Neuron (in vitro differentiated cells): ENCODE measurements around the gene PRKAR2A.
"Not testable (repeated sequence)": the region's sequence is repeated elsewhere in the genome, so short reads cannot be mapped to it uniquely, and the experiment has no call there.

Experiments used
- H2AFZ ChIP-seq: one replicate; pipeline ENCODE4 v1.6.1; 2013; ENCODE audit warnings: low read depth, mild to moderate bottlenecking, inconsistent platforms, low read length, moderate library complexity
- H3K27me3 ChIP-seq: one replicate; pipeline ENCODE4 v1.6.1; 2013; ENCODE audit warnings: low read length; ENCODE audit not compliant: insufficient read depth
- H3K36me3 ChIP-seq: one replicate; pipeline ENCODE4 v1.6.1; 2013; ENCODE audit warnings: low read length; ENCODE audit not compliant: insufficient read depth
- H3K4me1 ChIP-seq: one replicate; pipeline ENCODE4 v1.6.1; 2013; ENCODE audit warnings: low read length; ENCODE audit not compliant: insufficient read depth
- H3K4me3 ChIP-seq: 2 replicates; pipeline ENCODE4 v1.5.1; 2013; ENCODE audit warnings: mild to moderate bottlenecking, low read length, moderate library complexity
- H3K9me3 ChIP-seq: one replicate; pipeline ENCODE4 v1.6.1; 2013; ENCODE audit warnings: low read length

The PRKAR2A gene

DNA sequence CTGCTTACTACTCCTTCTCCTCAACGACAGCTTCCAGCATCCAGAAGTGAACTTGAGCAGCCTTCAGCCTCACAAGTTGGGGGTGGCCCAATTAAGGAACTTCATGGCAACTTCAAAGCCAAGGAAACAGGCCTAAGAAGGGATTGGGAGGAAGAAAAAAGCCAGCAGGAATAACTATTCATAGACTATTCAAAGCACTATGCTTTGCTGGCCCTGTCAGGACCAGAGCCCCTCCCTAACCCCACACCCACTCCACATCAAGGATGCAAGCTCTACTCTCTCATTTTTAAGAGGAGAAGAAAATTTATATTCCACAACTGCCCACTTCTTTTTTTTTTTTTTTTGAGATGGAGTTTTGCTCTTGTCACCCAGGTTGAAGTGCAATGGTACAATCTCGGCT, 10.0 kb upstream of the PRKAR2A start:
- H3K36me3 ChIP-seq, result no peaks in the 10 kb centered on the region
- H2AFZ ChIP-seq, result no peak overlapping the region
- peaks cover 5% of the 10 kb centered on the region for H3K4me1 ChIP-seq
- no peaks in the 10 kb centered on the region for H3K9me3 ChIP-seq
- H3K27me3 ChIP-seq, result no peaks in the 10 kb centered on the region
- no peak overlapping the region for H3K4me3 ChIP-seq

DNA sequence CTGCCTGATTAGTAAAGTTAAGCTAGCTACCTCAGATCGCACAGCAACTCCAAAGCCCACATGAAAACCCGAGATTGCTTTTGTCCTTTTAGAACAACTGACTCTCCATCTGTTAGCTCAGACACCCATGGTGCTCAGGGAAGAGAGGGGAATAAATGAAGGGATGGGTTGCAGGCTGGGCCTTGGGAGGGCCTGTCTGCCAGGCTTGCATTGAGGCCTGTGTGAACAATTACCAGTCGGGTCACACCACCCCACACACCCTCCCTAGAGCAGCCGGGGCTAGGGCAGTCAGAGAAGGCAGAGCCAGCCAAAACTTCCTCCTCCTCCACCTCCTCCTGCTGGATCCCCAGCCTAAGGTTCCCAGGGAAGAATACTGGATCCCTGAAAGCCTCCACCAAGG, 8.8 kb upstream of the PRKAR2A start:
- Histone ChIP-seq H3K27me3 (no peaks in the 10 kb centered on the region), H3K36me3 (no peaks in the 10 kb centered on the region), H3K9me3 (no peaks in the 10 kb centered on the region), H2AFZ (no peak overlapping the region), H3K4me3 (no peak overlapping the region), H3K4me1 (peaks cover 7% of the 10 kb centered on the region)

DNA sequence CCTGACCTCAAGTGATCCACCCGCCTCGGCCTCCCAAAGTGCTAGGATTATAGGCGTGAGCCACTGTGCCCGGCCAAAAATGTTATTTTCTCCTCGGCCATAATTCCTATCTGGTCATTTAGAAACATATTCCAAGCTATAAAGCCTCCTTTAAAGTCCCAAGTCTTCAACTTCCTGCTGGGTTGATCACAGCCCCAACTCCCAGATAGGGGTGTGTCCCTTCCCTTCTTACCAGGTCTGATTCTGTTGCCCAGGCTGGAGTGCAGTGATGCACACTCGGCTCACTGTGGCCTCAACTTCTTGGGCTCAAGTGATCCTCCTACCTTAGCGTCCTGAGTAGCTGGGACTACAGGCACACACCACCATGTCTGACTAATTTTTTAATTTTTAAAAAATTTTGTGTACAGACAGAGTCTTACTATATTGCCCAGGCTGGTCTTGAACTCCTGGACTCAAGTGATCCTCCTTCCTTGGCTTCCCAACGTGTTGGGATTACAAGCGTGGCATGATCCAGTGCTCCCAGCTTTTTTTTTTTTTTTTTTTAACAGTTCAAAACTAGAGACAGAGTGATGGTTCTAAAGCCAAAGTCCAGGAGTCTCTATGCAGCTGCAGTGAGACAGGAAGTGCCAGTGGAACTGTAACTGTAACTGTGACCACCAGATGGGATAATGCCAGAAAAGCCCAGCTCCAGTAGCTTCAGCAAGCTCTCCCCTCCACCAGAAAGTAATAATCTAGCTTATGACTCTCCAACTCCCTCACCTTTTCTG, 8.2 kb upstream of the PRKAR2A start:
- no peaks in the 10 kb centered on the region for H3K27me3 ChIP-seq
- no peak overlapping the region for H3K4me3 ChIP-seq
- H3K4me1 ChIP-seq, result peaks cover 12% of the 10 kb centered on the region
- H2AFZ ChIP-seq, result no peak overlapping the region
- H3K9me3 ChIP-seq, result no peaks in the 10 kb centered on the region
- H3K36me3 ChIP-seq, result no peaks in the 10 kb centered on the region

DNA sequence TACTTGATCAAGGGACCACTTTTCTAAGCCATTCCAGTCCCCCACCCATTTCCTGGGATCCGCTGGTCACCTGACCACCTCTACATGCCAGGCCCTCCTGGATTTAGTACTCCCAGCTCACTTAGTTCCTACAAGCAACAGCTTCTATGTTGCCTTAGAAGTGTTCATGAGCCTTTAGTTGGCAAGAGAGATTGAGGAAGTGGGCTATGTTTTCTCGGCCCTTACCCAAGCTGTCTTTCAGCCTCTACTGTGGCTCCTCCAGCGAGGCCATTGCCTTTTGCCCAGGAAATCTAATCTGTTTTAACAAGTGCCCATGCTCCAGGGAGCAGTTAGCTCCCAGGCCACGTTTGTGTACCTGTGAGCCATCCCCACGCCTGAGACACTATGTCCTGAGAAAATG, 4.5 kb upstream of the PRKAR2A start:
- H2AFZ ChIP-seq, result no peak overlapping the region
- H3K9me3 ChIP-seq, result no peaks in the 10 kb centered on the region
- no peaks in the 10 kb centered on the region for H3K27me3 ChIP-seq
- H3K4me3 ChIP-seq, result no peak overlapping the region
- H3K4me1 ChIP-seq, result peaks cover 12% of the 10 kb centered on the region
- no peaks in the 10 kb centered on the region for H3K36me3 ChIP-seq

DNA sequence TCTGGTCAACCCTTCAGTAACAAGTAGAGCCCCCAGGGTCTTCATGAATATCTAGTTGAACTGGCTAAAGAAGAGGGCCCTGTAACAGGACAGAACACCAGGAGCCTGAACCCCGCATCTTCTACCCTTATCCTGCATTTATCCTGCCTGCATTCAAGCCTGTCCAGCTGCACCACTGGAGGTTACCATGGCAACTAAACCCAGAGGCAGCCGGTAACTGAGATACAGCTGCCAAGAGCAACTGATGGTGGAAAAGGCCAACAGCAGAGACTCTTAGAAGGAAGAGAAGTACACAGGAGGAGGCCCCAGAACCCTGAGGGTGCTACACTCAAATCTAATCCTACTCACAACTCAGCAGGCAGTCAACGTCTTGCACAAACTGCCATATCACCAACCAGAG, 3.7 kb upstream of the PRKAR2A start:
- H3K9me3 ChIP-seq, result no peaks in the 10 kb centered on the region
- no peak overlapping the region for H2AFZ ChIP-seq
- peaks cover 13% of the 10 kb centered on the region for H3K4me1 ChIP-seq
- no peaks in the 10 kb centered on the region for H3K27me3 ChIP-seq
- H3K36me3 ChIP-seq, result no peaks in the 10 kb centered on the region
- no peak overlapping the region for H3K4me3 ChIP-seq

DNA sequence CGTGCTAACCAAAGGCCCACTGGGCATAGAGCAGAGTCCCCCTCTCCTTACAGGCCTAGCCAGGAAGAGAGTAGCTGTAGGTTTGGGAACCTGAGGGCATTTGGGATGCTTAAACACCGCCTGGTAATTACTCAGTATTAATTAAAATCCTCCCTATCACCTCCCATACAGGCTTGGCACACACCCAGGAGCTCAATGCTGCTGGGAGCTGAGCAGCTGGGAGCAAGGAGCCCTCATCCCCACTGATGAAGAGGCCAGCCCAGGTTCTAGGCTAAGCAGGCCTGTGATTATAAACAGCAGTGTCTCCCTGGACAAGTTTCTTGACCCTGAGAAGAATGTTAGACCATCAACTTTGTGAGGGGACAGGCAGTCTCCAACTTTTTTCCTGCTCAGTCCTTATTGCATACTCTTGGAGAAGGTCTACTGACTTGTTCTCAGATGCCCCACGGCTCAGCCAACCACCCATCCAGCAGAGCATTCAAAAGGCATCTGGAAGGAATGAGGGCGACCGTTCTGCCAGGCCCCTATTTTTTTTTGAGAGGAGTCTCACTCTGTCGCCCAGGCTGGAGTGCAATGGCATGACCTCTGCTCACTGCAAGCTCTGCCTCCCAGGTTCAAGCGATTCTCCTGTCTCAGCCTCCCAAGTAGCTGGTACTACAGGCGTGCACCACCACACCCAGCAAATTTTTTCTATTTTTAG, 1.3 kb upstream of the PRKAR2A start:
- no peaks in the 10 kb centered on the region for H3K27me3 ChIP-seq
- no peak overlapping the region for H2AFZ ChIP-seq
- H3K9me3 ChIP-seq, result no peaks in the 10 kb centered on the region
- H3K4me3 ChIP-seq, result no peak overlapping the region
- H3K4me1 ChIP-seq, result peaks cover 12% of the 10 kb centered on the region
- no peaks in the 10 kb centered on the region for H3K36me3 ChIP-seq

DNA sequence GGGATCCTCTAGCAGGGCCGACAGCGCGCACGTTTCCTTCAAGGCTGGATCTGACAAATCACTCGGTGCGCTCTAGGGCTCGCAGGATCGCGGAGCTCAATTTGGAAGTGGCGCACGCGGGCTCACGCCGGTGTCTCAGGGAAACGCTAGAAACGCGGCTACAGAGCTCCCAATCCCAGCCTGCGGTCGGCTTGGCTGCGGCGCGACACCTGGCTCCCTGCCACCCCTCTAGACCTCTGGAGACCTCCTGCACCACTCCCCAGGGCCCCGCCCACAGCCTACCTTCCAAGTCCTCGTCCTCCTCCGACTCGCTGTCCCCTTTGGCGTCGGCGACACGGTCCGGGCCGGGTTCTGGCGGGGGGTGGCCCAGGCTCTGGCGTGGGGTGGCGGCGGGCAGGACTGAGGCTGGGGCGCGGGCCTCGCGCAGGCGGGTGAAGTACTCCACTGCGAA, 596 bp downstream of the PRKAR2A start:
- no peaks in the 10 kb centered on the region for H3K36me3 ChIP-seq

DNA sequence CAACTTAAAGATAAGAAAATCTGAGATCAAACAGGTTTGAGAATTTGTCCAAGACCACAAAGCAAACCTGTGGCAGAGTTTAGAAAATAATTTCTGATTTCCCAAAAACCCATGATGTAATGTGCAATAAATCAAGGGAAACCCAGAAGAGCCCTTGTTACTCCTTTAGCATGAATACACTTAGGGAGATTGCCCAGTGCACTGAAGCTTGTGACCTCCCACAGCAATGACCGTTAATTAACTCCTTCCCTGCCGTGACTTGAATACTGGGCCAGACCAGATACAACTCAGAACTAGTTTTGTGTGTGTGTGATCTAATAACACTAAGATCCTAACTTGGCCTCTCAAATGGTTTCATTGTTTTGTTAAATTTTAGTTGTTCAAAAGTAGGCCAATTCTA, 2.5 kb downstream of the PRKAR2A start:
- Histone ChIP-seq H3K4me1 (peaks cover 5% of the 10 kb centered on the region), H3K4me3 (no peak overlapping the region), H3K9me3 (no peaks in the 10 kb centered on the region), H3K36me3 (no peaks in the 10 kb centered on the region), H2AFZ (no peak overlapping the region), H3K27me3 (no peaks in the 10 kb centered on the region)

More for the DNA sequence above, 596 bp downstream of the PRKAR2A start:
- Histone ChIP-seq H3K9me3 (no peaks in the 10 kb centered on the region), H3K4me3 (peak overlapping the region; percentile 55), H3K27me3 (no peaks in the 10 kb centered on the region), H3K4me1 (peaks cover 12% of the 10 kb centered on the region), H2AFZ (peak overlapping the region; percentile 97)

DNA sequence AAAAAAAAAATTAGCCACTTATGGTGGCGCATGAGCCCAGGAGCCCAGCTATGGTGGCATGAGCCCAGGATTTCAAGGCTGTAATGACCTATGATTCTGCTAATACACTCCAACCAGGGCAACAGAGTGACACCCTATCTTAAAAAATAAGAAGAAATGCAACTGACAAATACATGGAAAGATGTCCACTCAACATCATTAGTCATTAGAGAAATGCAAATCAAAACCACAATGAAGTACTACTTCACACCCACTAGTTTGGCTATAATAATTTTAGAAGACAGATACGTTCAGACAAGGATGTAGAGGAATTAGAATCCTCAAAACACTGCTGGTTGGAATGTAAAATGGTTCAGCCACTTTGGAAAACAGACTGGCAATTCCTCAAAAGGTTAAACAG, 10.5 kb downstream of the PRKAR2A start:
- Histone ChIP-seq H3K4me3 (no peak overlapping the region), H3K4me1 (no peaks in the 10 kb centered on the region), H3K36me3 (no peaks in the 10 kb centered on the region), H2AFZ (no peak overlapping the region), H3K9me3 (no peaks in the 10 kb centered on the region), H3K27me3 (no peaks in the 10 kb centered on the region)

GRCh38 chr3:48835650-48836366, 11.9 kb downstream of the PRKAR2A start:
- Histone ChIP-seq H3K4me1 (no peaks in the 10 kb centered on the region), H3K36me3 (no peaks in the 10 kb centered on the region), H3K9me3 (no peaks in the 10 kb centered on the region), H2AFZ (no peak overlapping the region), H3K27me3 (no peaks in the 10 kb centered on the region), H3K4me3 (no peak overlapping the region)

DNA sequence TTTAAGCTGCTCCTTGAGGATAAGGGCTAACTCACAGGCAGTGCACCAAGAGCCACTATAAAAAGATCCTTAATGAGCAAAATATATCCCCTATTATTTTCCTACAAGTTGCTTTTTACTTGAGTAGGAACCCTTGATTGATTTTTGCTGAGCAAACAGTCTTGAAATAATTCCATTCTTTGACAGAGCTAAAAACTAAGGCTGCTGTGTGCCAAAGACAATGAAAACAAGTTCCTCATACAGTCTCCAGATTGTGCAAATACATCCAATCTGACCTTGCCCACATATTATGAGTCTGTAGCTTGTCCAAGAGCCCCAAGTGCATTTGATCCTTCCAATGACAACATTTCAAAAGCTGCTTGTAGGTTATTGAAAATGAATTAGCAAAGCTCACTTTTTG, 15.0 kb downstream of the PRKAR2A start:
- no peaks in the 10 kb centered on the region for H3K27me3 ChIP-seq
- H2AFZ ChIP-seq, result no peak overlapping the region
- H3K4me1 ChIP-seq, result no peaks in the 10 kb centered on the region
- H3K4me3 ChIP-seq, result no peak overlapping the region
- no peaks in the 10 kb centered on the region for H3K9me3 ChIP-seq
- H3K36me3 ChIP-seq, result no peaks in the 10 kb centered on the region

- no peak overlapping the region for H3K4me3 ChIP-seq
- no peaks in the 10 kb centered on the region for H3K27me3 ChIP-seq
- H3K9me3 ChIP-seq, result no peaks in the 10 kb centered on the region
- H2AFZ ChIP-seq, result no peak overlapping the region
- H3K36me3 ChIP-seq, result no peaks in the 10 kb centered on the region
- peaks cover 6% of the 10 kb centered on the region for H3K4me1 ChIP-seq
These were observed 17.0 kb downstream of the PRKAR2A start for GRCh38 chr3:48830715-48831114.

- H3K36me3 ChIP-seq, H2AFZ ChIP-seq, H3K9me3 ChIP-seq, H3K4me3 ChIP-seq, H3K27me3 ChIP-seq, H3K4me1 ChIP-seq: not testable (repeated sequence)
These were observed 18.1 kb downstream of the PRKAR2A start for GRCh38 chr3:48829525-48829924.
